Renal cortical epithelial cell (primary cell): ENCODE data around the gene ST6GALNAC2. TPM values are rescaled to one million over a fixed set of nuclear protein-coding genes. Genes with fewer than 3 reads are reported as not detected.
A peak's percentile ranks its signal among the peaks of the same experiment; 100 is the strongest.
"Not testable (repeated sequence)": the region's sequence is repeated elsewhere in the genome, so short reads cannot be mapped to it uniquely, and the experiment has no call there.

Experiments
- DNase-seq: peaks from one replicate; pipeline ENCODE4 v3.0.0-alpha.2; 2011; ENCODE audit warnings: low read depth
- total RNA-seq: library from RNA; depleted of rRNA; stranded (reverse); fragments of >200 nt; gene quantifications from 2 replicates; pipeline ENCODE4 v1.2.3, GENCODE V29; 2014

ST6GALNAC2 gene
- total RNA-seq, 1 donor from 2014 or later, result 3.5 TPM

- DNase-seq, result no peak
Measured at GRCh38 chr17:76570877-76571471, 14.7 kb downstream of the ST6GALNAC2 start.

- DNase-seq, result no peak
Measured at GRCh38 chr17:76570457-76570856, 15.2 kb downstream of the ST6GALNAC2 start.

DNA sequence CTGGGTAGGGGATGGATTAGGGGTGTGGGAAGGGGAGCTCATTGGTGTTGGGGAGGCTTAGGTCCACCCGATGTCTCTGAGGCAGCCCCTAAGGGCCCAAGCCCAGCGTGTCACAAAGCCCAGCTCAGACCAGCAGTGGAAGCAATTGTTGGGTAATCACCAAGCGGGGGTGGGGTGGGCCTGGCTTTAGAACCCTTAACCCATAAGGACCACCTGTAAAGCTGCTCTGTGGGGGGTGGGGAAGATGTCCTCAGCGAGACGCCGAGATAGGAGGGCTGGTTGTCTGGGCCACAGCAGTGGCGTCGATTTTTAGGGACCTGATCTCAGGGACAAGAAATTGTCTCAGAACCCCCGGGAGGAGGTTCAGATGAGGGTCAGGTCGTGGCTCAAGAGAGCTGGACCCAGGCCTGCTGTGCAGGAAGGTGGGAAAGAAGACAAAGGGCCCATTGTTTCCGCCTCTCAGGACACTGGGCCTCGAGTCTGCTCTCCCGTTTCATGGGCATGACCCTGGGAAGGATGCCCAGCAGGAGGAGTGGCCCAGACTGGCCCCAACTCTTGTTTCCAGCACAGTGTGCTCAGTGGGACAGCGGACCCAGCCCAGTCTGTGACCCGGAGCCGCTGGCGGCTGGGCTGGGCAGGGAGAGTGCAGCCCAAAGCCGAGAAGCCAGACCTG lies 15.9 kb downstream of the ST6GALNAC2 start:
- DNase-seq, result peak; percentile 37

DNA sequence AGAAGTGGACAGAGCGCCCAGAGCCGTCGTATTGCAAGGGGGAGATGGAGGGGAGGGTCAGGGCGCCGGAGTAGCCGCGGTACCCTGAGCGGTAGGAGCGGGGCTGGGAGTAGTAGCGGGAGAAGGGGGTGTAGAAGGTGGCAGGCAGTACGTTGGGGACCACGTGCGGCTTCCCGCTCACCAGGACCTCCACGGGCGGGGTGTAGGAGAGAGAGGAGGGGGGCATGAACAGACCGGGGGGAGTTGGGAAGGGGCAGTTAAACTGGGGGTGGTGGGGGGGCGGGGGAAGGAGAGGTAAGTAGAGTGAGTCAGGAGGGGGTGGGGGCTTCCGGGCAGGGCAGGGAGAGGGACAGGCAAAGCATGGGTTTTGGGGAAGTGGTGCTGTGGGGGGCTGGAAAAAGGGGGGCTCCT lies 16.8 kb downstream of the ST6GALNAC2 start:
- DNase-seq, result no peak

- peak; percentile 78 for DNase-seq
Measured at GRCh38 chr17:76567634-76568432, 17.8 kb downstream of the ST6GALNAC2 start.

GRCh38 chr17:76566988-76567431 lies 18.6 kb downstream of the ST6GALNAC2 start:
- DNase-seq, result no peak

- no peak for DNase-seq
Measured at GRCh38 chr17:76566613-76566943, 19.1 kb downstream of the ST6GALNAC2 start.

GRCh38 chr17:76565728-76566612 lies 19.7 kb downstream of the ST6GALNAC2 start:
- DNase-seq, result no peak

DNA sequence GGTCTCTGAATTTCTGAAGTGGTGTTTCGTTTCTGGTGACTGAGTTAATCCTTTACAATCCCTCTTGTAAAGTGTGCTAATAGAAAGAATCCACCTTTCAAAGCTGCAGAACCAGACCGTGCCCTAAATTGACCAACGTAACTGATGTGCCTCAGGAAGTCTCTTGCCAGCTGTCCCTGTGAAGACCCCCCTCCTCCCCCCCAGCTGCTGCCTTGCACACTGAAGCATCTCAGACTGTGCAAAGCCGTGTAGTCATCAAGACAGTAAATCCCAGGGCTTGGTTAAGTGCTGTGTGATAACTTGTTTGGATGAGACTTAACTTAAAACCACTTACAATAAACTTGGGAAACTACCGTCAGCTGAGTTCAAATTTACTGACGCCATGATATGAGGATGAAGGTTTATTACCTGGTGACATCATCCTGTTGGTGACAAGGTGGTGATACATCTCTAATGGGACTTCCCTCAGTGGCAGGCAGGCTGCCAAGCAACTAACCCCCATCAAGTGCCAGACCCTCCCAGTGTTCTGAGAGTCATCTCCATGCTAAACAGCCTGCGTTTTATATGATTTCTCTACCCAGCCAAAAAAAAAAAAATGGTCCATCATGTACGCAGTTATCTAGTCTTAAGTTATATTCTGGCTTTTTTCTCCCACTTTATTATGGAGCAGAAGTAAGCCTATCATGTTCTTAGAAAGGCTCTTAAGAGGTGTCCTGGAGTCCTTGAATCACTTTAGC lies 20.5 kb downstream of the ST6GALNAC2 start:
- DNase-seq, result not testable (repeated sequence)

DNA sequence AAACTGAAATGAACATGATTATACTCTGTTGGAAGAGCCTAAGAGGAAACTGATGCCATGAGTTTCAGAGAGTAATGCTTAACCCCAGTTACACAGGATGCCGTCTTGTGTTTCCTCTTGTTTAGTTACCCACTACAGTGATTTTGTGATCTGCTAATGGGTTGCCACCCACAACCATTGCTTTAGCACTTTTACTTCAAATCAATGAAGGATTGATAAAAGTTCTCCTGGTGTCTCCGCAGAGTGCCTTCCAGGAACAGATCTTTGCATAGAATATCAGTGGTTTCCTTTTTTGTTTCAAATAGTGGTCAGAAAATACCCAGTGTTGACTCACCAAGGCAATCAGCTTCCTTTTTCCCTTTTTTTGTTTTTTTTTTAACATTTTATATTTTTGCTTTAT lies 22.3 kb downstream of the ST6GALNAC2 start:
- not testable (repeated sequence) for DNase-seq

GRCh38 chr17:76562734-76563148 lies 22.9 kb downstream of the ST6GALNAC2 start:
- DNase-seq, result no peak

DNA sequence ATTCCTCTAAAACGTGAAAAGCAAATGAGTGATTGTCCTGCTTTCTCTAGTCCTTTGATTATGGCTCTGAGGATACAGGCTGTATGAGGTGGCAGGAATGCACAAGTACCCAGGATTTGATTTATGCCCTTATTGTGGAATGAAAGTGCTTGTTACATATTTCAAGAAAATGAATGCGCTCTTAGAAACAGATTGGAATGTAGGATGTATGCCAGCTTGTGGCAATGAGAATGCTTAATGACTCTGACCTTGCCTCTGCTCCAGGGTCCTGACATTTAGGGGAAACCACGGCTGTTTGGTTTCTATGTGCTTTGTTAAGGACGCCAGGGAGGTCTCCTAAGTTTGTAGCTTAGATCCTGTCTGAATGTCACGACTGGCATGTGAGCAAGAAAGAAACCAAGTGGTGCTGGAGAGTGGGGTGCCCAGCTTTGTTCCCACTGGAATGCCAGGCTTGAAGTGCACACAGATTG lies 23.8 kb downstream of the ST6GALNAC2 start:
- DNase-seq, result no peak

- DNase-seq, result no peak
Measured at GRCh38 chr17:76561332-76561731, 24.3 kb downstream of the ST6GALNAC2 start.

DNA sequence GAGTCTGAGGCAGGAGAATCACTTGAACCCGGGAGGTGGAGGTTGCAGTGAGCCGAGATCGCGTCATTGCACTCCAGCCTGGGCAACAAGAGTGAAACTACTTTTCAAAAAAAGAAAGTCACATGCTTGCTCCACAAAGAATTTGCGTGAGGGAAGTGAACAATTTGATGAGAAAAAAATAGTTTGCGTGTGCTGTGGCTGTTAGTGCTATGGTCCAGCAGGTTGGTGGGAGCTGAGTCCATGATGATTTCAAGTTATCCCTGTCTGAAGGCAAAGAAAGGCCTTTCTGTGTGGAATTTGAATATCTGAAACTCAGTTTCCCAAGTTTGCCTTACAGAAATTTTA lies 24.8 kb downstream of the ST6GALNAC2 start:
- no peak for DNase-seq

DNA sequence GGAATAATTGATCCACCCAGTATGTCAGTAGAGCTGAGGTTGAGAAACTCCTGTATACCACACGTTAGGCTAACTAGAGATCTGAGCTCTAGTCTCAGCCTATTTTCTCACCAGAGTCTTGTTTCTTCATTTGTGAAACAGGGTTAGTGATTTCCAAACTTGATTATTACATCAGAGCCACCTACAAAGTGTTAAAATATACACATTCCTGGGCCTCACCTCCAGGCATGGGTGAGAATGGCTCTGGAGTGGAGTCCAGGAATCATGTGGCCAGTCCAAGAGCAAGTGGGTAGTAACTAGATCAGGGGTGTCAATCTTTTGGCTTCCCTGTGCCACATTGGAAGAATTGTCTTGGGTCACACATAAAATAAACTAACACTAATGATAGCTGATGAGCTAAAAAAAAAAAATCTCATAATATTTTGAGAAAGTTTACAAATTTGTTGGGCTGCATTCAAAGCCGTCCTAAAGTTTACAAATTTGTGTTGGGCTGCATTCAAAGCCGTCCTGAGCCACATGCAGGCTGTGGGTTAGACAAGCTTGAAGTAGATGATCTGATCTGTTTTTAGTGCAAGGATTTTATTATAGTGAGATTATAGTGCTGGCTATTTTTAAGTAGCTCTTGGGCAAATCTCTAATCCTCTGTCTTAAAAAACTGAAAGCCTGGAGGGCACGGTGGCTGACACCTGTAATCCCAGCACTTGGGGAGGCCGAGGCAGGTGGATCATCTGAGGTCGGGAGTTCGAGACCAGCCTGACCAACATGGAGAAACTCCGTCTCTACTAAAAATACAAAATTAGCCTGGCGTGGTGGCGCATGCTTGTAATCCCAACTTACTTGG lies 25.4 kb downstream of the ST6GALNAC2 start:
- DNase-seq, result no peak

DNA sequence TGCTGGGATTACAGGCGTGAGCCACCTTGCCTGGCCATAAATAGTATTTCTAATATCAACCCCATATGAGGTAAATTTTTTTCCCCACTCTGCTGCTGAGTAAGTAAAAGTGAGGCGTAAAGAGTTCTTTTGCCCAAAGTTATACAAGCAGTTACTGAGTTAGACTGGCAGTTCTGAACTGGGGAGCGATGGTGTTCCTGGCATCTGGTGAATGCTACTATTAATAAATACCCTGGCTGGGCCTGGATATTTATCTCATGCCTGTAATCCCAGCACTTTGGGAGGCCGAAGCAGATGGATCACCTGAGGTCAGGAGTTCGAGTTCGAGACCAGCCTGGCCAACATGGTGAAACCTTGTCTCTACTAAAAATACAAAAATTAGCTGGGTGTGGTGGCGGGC lies 26.2 kb downstream of the ST6GALNAC2 start:
- DNase-seq, result not testable (repeated sequence)

DNA sequence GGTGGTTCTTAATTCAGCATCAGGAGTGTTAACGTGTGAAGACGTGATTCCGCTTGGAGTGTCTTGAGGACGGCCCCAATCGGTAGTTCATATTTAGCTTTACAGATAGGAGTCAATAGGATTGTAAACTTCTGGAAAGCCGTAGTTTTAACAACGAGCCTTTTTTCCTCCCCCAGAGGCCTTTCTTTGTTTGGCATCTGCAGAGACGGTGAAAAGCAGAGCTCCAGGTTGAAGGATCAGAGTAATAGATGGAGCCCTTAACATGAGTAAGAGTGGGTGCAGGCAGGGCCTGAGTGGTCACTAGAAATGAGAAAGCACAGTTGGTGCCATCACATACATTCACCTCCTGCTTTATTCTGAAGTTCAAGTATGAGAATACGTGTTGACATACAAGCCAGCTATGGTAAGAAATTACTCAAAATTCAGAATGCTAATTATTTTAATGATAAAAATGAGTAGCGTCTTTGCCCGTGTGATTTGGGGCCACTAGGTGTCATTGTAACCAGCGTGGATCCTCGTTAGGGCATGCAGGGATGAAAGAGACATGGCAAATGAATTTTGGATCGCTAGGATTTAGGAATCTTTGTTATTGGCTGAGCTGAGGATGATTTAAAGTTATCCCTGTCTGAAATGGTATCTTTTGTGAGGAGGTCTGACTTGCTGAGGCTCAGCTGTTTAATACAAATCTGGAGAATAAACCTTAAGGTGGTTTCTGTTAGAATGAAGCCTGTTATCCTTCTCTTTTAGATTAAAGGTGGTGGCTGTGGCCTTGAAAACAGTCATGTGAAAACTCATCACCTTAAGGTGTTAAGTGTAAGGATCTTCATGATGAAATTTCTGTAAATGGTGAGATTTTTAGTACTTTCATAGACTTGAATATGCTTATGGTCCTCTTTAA lies 27.2 kb downstream of the ST6GALNAC2 start:
- no peak for DNase-seq

DNA sequence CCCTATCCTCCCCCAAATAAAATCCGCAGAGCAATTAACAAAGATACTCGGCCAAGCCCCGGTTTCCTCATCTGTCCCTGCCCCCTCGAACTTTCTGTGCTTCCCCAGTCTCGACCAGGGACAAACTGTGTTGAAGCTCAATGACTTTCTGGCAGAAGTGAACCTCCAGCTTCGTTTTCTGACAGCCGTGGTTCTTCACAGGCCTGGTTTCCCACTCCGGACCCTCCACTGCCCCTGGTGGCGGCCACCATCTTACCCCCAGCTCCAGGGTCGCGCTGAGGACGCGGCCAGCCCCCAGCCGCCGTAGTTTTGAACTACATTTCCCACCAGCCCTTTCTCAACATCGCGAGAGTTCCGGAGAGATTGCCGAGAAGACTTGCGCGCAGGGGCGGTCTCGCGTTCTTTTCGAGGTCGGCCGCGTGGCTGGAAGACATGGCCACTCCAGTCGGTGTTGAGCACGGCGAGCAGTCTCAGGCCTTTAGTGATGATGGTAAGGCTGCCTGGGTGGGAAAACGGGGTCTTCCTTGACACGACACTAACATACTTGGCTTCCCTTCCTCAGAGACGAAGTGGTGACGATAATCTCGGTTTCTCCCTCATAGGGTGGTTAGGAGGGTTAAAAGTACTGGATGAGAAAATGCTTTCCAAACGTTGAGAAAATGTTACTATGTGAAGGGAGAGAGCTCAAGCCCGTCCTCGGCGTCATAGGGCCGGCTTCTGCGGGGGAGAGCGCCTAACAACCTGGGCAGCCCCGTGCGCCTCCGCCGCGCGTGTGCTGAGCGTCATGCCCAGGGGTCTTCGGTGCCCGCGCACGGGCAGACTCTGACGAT lies 28.1 kb downstream of the ST6GALNAC2 start:
- DNase-seq, result peak; percentile 87
